Left ventricle myocardium inferior (tissue), 1 donor: Measurements from ENCODE around the gene CDKN2B. TPM values are rescaled to one million over a fixed set of nuclear protein-coding genes. Genes with fewer than 3 reads are reported as not detected.

ENCODE experiments used
- DNase-seq: peaks from one replicate; pipeline ENCODE4 v3.0.0-alpha.2; 2020
- H3K27ac ChIP-seq: fragments of 200-600 bp; replicated peaks from 2 replicates; pipeline ENCODE4 v1.8.0; 2021
- H3K27me3 ChIP-seq: fragments of 200-600 bp; 2 replicates; pipeline ENCODE4 v1.8.0; 2021; ENCODE audit warnings: low read depth
- H3K36me3 ChIP-seq: fragments of 200-600 bp; 2 replicates; pipeline ENCODE4 v1.8.0; 2021
- H3K4me1 ChIP-seq: fragments of 200-600 bp; 2 replicates; pipeline ENCODE4 v1.8.0; 2021
- H3K4me3 ChIP-seq: fragments of 200-600 bp; 2 replicates; pipeline ENCODE4 v1.8.0; 2021; ENCODE audit warnings: mild to moderate bottlenecking, moderate library complexity
- H3K9me3 ChIP-seq: fragments of 200-600 bp; replicated peaks from 2 replicates; pipeline ENCODE4 v1.8.0; 2021
- intact Hi-C: fragments of 100-400 bp; cut with micrococcal nuclease; formaldehyde crosslinking; loops from one replicate; pipeline ENCODE4 v1.11.0; 2022
- total RNA-seq: library from RNA; stranded (reverse); fragmentation: NEBNext Ultra II Directional; extraction: Animal tissue kit (Norgen Biotek cat#: 25700); gene quantifications from one replicate; pipeline ENCODE4 v1.2.1, GENCODE V29; 2021
- TF ChIP-seq, protein P1 (sequence below): fragments of 200-600 bp; IDR thresholded peaks from 2 replicates; pipeline ENCODE4 v1.8.0; 2021; ENCODE audit warnings: antibody characterized with exemption, mild to moderate bottlenecking, borderline replicate concordance
- donor health status: DM: no; HTN: yes; CAD: no; lungs with severe emphysema.

CDKN2B gene
- total RNA-seq, 1 donor from 2014 or later, result 0.82 TPM

DNA sequence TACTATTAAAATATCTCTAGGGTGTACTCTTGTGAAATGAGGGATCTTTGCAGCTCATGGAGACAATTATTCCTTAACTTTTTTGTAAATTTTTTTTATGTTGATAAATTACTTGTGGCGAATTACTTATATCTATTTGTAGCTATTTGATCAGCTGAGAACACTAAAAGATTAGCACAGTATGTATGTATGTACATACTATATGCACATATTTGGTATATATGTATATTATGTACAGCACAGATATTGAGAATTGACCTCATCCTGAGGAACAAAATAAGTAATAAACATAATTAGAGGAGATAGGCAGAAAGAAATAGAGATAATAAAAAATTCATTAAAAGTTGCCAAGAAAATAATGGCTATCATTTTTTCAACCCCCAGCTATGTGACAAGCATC is 26.7 kb downstream of the CDKN2B start:
- no peak overlapping the region for H3K27ac ChIP-seq
- no peaks in the 10 kb centered on the region for H3K36me3 ChIP-seq
- no peaks in the 10 kb centered on the region for H3K4me1 ChIP-seq
- no peaks in the 10 kb centered on the region for H3K9me3 ChIP-seq
- DNase-seq, result no peak
- H3K4me3 ChIP-seq, result no peak overlapping the region
- peaks cover 96% of the 10 kb centered on the region for H3K27me3 ChIP-seq
- intact Hi-C loops, result no loop called here
- TF ChIP-seq, protein P1, sequence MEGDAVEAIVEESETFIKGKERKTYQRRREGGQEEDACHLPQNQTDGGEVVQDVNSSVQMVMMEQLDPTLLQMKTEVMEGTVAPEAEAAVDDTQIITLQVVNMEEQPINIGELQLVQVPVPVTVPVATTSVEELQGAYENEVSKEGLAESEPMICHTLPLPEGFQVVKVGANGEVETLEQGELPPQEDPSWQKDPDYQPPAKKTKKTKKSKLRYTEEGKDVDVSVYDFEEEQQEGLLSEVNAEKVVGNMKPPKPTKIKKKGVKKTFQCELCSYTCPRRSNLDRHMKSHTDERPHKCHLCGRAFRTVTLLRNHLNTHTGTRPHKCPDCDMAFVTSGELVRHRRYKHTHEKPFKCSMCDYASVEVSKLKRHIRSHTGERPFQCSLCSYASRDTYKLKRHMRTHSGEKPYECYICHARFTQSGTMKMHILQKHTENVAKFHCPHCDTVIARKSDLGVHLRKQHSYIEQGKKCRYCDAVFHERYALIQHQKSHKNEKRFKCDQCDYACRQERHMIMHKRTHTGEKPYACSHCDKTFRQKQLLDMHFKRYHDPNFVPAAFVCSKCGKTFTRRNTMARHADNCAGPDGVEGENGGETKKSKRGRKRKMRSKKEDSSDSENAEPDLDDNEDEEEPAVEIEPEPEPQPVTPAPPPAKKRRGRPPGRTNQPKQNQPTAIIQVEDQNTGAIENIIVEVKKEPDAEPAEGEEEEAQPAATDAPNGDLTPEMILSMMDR, result no peak

DNA sequence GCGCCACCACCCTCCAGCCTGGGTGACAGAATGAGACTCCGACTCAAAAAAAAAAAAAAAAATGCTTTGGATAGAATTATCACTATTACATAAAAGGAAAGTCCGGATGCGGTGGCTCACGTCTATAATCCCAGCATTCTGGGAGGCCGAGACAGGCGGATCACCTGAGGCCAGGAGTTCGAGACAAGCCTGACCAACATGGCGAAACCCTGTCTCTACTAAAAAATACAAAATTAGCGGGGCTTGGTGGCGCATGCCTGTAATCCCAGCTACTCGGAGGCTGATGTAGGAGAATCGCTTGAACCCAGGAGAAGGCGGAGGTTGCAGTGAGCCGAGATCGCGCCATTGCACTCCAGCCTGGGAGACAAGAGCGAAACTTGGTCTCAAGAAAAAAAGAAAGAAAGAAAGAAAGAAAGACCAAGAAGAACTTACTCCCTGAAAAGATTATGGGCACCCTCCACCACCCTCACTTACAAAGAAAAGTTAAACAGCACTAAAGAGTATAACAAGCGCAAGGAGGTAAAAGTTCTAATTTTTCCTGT is 32.7 kb downstream of the CDKN2B start:
- H3K4me1 ChIP-seq, result peaks cover 16% of the 10 kb centered on the region
- no peaks in the 10 kb centered on the region for H3K36me3 ChIP-seq
- H3K27ac ChIP-seq, result no peak overlapping the region
- DNase-seq, result no peak
- intact Hi-C loops, result no loop called here
- H3K4me3 ChIP-seq, result no peak overlapping the region
- TF ChIP-seq, protein P1, result no peak
- H3K27me3 ChIP-seq, result peaks cover 98% of the 10 kb centered on the region
- no peaks in the 10 kb centered on the region for H3K9me3 ChIP-seq

DNA sequence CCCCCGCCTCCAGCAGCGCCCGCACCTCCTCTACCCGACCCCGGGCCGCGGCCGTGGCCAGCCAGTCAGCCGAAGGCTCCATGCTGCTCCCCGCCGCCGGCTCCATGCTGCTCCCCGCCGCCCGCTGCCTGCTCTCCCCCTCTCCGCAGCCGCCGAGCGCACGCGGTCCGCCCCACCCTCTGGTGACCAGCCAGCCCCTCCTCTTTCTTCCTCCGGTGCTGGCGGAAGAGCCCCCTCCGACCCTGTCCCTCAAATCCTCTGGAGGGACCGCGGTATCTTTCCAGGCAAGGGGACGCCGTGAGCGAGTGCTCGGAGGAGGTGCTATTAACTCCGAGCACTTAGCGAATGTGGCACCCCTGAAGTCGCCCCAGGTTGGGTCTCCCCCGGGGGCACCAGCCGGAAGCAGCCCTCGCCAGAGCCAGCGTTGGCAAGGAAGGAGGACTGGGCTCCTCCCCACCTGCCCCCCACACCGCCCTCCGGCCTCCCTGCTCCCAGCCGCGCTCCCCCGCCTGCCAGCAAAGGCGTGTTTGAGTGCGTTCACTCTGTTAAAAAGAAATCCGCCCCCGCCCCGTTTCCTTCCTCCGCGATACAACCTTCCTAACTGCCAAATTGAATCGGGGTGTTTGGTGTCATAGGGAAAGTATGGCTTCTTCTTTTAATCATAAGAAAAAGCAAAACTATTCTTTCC is 34.2 kb downstream of the CDKN2B start:
- Histone ChIP-seq H3K36me3 (no peaks in the 10 kb centered on the region), H3K27ac (no peak overlapping the region), H3K4me1 (peaks cover 23% of the 10 kb centered on the region), H3K9me3 (no peaks in the 10 kb centered on the region), H3K4me3 (peak overlapping the region; percentile 63), H3K27me3 (peaks cover 100% of the 10 kb centered on the region)
- intact Hi-C loops, result no loop called here
- DNase-seq, result no peak
- TF ChIP-seq, protein P1, result no peak

DNA sequence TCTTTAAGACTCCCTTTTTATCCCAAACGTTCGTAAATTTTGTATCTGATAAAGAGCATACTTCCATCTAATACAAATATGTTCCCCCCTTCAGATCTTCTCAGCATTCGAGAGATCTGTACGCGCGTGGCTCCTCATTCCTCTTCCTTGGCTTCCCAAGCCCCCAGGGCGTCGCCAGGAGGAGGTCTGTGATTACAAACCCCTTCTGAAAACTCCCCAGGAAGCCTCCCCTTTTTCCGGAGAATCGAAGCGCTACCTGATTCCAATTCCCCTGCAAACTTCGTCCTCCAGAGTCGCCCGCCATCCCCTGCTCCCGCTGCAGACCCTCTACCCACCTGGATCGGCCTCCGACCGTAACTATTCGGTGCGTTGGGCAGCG is 34.8 kb downstream of the CDKN2B start:
- peaks cover 23% of the 10 kb centered on the region for H3K4me1 ChIP-seq
- H3K9me3 ChIP-seq, result no peaks in the 10 kb centered on the region
- H3K4me3 ChIP-seq, result peak overlapping the region; percentile 63
- H3K36me3 ChIP-seq, result no peaks in the 10 kb centered on the region
- H3K27me3 ChIP-seq, result peaks cover 100% of the 10 kb centered on the region
- TF ChIP-seq, protein P1, result no peak
- intact Hi-C loops, result no loop called here
- DNase-seq, result no peak
- H3K27ac ChIP-seq, result no peak overlapping the region

DNA sequence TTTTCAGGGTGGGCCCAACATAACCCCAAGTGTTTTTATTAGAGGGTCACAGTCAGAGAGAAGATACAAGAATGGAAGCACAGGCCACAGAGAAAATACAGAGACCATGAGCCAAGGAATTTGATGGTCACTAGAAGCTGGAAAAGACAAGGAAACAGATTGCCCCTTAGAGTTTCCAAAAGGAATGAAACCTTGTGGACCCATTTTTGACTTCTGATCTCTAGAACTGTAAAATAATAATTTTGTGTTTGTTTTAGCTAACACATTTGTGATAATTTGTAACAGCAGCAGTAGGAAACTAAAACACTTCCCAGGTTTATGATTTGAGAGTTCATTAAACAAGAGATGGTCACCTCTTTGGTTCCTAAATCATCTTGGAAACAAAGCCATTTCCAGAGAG is 36.7 kb downstream of the CDKN2B start:
- Histone ChIP-seq H3K27ac (no peak overlapping the region), H3K27me3 (peaks cover 100% of the 10 kb centered on the region), H3K4me1 (peaks cover 36% of the 10 kb centered on the region), H3K36me3 (no peaks in the 10 kb centered on the region), H3K4me3 (no peak overlapping the region), H3K9me3 (no peaks in the 10 kb centered on the region)
- TF ChIP-seq, protein P1, result no peak
- intact Hi-C loops, result no loop called here
- no peak for DNase-seq
